8988T (cell line): Measurements from ENCODE around the gene JPH3.
"Not testable (repeated sequence)": the region's sequence is repeated elsewhere in the genome, so short reads cannot be mapped to it uniquely, and the experiment has no call there.

Experiments
- DNase-seq: peaks from one replicate; pipeline ENCODE4 v3.0.0; 2011

The JPH3 gene

GRCh38 chr16:87700406-87701077 lies 98.2 kb downstream of the JPH3 start:
- DNase-seq = no peak

GRCh38 chr16:87701078-87701460 lies 98.8 kb downstream of the JPH3 start:
- no peak for DNase-seq

- DNase-seq = no peak
These were observed 99.2 kb downstream of the JPH3 start for GRCh38 chr16:87701505-87701921.

DNA sequence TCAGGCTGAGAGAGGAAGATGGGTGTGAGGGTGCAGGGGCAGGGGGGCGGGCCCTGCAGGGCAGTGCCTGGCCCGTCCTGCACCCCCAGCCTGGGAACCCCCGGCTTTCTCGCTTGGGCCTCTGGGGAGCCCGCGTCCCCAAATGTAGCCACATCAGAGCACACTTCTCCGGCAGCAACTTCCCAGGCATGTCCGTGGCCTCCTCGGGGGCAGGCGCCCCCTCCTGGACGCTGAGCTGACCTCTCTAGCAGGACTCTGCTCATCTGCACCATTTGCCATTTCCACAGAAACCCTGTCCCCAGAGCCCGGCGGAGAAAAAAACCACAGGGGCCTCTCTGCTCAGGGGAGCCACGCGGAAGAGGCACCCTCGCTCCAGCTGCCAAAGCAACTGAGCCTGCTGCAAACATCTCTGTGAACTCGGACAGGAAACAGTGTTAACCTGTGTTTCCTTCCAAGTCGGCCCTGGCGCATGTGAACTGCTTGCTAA lies 100.1 kb downstream of the JPH3 start:
- DNase-seq = peak; percentile 99

GRCh38 chr16:87703071-87703470 lies 100.8 kb downstream of the JPH3 start:
- DNase-seq = no peak

DNA sequence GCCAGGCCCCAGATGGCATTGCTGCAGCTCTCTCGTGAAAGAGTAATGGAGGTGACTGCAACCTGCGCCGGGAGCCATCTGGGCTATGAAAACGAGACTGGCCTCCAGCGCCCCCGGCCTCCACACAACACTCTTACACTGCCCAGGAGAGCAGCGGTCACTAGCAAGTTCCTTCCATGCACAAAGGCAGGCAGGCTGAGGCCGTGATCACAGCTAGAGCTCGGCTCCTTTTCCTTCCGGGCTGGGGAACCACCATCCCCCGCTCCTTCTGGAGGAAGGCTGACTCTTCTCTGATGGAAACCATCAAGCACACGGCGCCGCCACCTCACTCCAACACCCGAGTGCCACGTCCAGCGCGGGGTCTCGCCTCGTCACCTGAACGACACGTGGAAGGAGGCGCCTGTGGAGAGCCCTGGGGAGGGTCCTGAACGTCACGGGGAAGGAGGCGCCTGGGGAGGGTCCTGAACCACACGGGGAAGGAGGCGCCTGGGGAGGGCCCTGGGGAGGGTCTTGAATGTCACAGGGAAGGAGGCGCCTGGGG lies 101.6 kb downstream of the JPH3 start:
- DNase-seq = no peak

GRCh38 chr16:87704754-87705353 lies 102.5 kb downstream of the JPH3 start:
- no peak for DNase-seq

DNA sequence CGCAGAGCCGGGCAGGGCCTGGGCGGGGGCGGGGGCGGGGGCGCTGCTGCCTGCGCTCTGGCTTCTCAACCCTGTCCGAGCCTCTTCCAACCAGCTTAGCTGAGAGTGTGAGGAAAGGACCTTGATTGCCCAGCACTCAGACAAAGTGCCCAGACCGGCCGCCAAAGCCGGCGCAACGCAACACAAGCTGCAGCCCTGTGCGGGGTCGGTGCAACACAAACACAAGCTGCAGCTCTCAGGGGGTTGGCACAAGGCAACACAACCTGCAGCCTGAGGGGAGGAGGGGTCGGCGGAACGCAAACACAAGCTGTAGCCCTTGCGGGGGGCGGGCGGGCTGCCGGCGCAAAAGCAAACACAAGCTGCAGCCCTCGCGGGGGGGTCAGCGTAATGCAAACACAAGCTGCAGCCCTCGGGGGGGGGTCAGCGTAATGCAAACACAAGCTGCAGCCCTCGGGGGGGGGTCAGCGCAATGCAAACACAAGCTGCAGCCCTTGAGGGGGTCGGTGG lies 103.5 kb downstream of the JPH3 start:
- no peak for DNase-seq

GRCh38 chr16:87706278-87707000 lies 104.1 kb downstream of the JPH3 start:
- DNase-seq = no peak

- DNase-seq = no peak
These were observed 104.8 kb downstream of the JPH3 start for GRCh38 chr16:87707097-87707496.

DNA sequence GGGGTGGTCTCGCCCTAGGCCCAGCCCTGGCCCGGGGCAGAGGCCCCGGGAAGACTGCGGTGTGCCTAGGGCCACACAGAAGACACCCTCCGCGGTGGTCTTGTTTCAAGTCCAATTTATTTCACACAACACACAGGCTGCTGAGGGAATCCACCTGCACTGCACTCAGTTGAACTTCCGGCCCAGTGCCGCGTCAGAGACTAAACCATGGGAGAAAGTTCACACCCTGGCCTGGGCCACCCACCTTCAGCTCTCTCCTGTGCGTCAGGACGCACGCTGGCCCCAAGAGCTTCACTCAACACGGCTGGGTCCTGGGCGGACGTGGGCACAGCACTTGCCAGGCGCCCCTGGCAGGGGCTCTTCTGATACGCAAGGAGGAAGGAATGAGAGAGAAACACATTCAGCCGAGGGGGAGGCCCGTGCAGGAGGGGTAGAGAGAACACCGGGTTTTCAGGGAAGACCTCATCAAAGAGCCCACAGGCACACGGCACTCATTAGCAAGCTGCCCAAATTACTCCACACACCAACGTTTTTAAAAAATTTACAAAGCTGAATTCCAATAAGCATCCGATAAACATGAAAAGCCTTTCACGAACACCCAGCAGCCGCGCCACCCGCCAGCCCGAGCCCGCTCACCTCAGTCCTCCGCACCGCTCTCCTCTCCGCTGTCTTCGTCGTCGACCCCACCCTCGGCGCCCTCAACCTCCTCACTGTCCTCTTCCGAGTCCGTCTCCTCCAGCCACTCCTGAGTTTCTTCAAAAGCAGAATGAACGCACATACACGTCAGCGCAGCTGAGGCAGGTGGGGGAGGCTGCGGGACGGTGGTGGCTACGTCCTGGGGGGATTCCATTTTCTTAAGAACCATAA lies 105.6 kb downstream of the JPH3 start:
- no peak for DNase-seq

DNA sequence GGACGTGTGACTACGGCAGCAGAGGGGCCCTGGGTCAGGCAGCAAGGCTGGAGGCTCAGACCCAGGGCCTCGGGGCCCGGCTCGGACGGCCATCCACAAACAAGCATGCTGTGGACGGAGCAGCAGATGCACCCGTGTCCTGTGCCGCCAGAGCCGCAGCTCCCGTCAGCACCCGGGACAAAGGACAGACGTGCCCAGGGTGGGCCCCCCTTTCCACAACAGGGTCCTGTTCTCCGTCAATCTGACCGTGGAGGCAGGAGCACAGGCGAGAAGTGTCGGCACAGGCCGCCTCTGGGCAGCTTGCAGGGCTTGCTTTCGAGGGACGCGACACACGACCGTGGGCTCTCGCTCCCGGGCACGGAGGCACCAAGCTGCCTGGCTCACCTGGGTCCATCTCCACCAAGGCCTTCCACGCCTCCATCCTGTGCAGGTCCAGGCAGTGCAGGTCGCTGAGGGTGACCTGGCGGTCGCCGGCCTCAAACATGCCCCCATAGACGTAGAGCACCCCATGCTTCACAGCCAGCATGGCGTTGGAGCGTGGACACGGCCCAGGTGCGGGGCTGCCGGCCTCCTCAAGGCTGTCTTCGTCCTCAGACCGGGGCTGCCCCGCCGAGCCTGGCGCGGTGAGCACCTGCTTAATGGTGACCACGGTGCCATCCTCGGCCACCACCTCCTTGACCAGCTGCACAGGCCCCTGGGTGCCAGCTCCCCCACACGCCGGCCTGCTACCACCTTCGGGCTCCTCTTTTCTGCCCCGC lies 106.8 kb downstream of the JPH3 start:
- no peak for DNase-seq

DNA sequence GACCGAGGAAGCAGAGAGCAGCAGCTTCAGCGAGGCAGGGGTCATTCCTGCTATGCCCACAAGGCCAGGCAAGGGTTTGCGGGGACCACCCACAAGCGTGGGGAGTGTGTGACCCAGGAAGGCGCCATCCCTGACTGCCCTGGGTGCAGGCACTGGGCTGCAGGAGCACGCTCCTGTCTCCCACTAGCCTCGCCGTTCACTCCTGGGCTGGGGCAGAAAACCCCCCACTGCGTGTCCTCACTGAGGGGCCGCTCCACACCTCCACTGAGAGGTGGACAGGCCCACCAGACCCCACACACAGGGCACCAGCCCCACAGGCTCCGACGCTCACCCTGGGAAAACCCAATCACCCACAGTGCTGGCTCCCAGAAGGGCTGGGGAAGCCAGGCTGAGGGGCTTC lies 107.4 kb downstream of the JPH3 start:
- DNase-seq = no peak

GRCh38 chr16:87710887-87711286 lies 108.6 kb downstream of the JPH3 start:
- no peak for DNase-seq

GRCh38 chr16:87712184-87712762 lies 110.0 kb downstream of the JPH3 start:
- DNase-seq = no peak

DNA sequence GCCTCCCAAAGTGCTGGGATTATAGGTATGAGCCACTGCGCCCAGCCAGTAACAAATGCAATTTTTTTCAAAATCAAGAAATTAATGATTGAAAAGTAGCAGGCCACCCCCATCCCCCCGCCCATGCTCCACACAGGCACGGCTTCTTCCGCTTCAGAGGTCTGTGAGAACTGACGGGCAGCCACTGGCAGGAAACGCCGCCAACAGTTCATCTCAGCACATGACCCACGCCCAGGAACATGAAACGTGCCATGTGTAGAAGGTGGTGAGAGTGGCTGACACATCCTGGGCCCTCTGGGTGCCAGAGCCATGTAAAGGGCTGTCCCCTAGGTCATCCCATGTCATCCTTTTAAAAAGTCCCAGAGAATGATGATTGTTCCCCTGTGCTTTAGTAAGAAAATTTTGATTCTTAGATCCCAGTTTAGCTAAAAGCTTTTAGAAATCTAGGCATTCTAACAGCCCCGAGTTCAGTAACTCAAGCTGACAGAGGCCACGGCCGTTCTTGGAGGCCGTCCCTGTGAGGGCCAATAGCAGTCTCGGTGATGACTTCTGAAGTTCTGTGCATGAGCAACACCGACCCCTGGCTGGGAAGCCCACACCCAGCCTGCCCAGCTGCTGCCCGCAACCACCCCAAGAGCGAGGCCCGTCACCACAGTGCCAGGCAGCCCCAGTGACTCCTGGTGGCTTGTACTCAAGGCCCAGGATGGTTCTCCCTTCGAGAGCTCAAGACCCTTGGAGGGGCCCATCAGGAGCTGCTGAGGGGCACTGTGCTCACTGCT lies 111.3 kb downstream of the JPH3 start:
- no peak for DNase-seq

DNA sequence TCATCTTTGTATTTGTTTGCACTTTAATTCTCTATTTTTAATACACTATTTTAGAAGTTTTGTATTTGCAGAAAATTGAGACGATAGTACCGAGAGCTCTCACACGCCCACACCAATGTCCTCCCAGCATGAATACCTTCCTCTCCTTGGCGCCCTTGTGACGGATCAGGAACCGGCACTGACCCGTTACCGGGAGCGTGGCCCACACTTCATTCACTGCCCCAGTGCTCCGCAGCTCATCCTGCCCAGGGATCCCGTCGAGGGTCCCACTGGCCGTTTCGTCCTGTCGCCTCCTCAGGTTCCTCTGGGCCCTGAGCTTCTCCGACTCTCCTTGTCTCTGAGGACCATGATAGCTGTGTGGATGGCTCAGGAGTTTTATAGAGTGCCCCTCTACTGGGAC lies 112.9 kb downstream of the JPH3 start:
- no peak for DNase-seq

- no peak for DNase-seq
These were observed 113.3 kb downstream of the JPH3 start for GRCh38 chr16:87715658-87716057.

DNA sequence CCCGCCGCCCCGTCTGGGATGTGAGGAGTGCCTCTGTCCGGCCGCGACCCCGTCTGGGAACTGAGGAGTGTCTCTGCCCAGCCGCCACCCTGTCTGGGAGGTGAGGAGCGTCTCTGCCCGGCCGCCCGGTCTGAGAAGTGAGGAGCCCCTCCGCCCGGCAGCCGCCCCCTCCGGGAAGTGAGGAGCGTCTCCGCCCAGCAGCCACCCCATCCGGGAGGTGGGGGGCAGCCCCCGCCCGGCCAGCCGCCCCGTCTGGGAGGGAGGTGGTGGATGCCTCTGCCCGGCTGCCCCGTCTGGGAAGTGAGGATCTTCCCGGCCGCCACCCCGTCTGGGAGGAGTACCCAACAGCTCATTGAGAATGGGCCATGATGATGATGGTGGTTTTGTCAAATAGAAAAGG lies 116.5 kb downstream of the JPH3 start:
- DNase-seq = not testable (repeated sequence)

- DNase-seq = no peak
These were observed 118.1 kb downstream of the JPH3 start for GRCh38 chr16:87720446-87720845.
